Measurements from ENCODE around the gene PRKG1.

Gene PRKG1

GRCh38 chr10:51377932-51378599, 303.8 kb downstream of the PRKG1 start:
- no peaks in the 10 kb centered on the region for H3K79me1 ChIP-seq (ENCODE audit: low read length)
- H4K8ac ChIP-seq (ENCODE audit: low read depth, low read length): no peak overlapping the region
- H2BK120ac ChIP-seq (ENCODE audit: low read depth, low read length): no peak overlapping the region
- no peaks in the 10 kb centered on the region for H3K4me1 ChIP-seq (ENCODE audit: control insufficient read depth, low read depth, low read length)
- H3K4me2 ChIP-seq (ENCODE audit: low read length): no peak overlapping the region
- no peak overlapping the region for H2AK5ac ChIP-seq (ENCODE audit: low read length)
- H3K4me3 ChIP-seq (ENCODE audit: low read length): no peak overlapping the region
- no peak overlapping the region for H3K9ac ChIP-seq (ENCODE audit: low read length)
- no peak overlapping the region for H3K23ac ChIP-seq (ENCODE audit: low read length)
- H3K18ac ChIP-seq (ENCODE audit: low read length): no peak overlapping the region
- no CpG with 5 or more reads among the region's 3 CpGs for WGBS (ENCODE audit: extremely low coverage, insufficient coverage, low lambda C conversion rate)
- H2BK15ac ChIP-seq (replicated peaks; ENCODE audit: low read depth): no peak overlapping the region
- H2BK5ac ChIP-seq (ENCODE audit: low read length): no peak overlapping the region
- H3K27me3 ChIP-seq (ENCODE audit: insufficient read depth, low read length, poor library complexity): no peaks in the 10 kb centered on the region
- H3K79me2 ChIP-seq (ENCODE audit: control insufficient read depth, insufficient read depth, low read length): no peaks in the 10 kb centered on the region
- no peak overlapping the region for H3K27ac ChIP-seq (ENCODE audit: low read depth, low read length)
- no peaks in the 10 kb centered on the region for H3K36me3 ChIP-seq (ENCODE audit: control insufficient read depth, insufficient read depth, low read length)
- no peak overlapping the region for H3K4ac ChIP-seq (ENCODE audit: low read depth, low read length)
- no peak overlapping the region for H4K5ac ChIP-seq (ENCODE audit: low read length)
- no peak overlapping the region for H3K56ac ChIP-seq (ENCODE audit: low read length)
- no peak for DNase-seq

- Histone ChIP-seq H3K27ac (ENCODE audit: low read depth, low read length) (no peak overlapping the region), H4K5ac (ENCODE audit: low read length) (no peak overlapping the region), H3K4me3 (ENCODE audit: low read length) (no peak overlapping the region), H3K18ac (ENCODE audit: low read length) (no peak overlapping the region), H3K36me3 (ENCODE audit: control insufficient read depth, insufficient read depth, low read length) (no peaks in the 10 kb centered on the region), H3K56ac (ENCODE audit: low read length) (no peak overlapping the region), H3K79me1 (ENCODE audit: low read length) (no peaks in the 10 kb centered on the region), H3K79me2 (ENCODE audit: control insufficient read depth, insufficient read depth, low read length) (no peaks in the 10 kb centered on the region), H3K4me1 (ENCODE audit: control insufficient read depth, low read depth, low read length) (no peaks in the 10 kb centered on the region), H3K27me3 (ENCODE audit: insufficient read depth, low read length, poor library complexity) (no peaks in the 10 kb centered on the region), H4K8ac (ENCODE audit: low read depth, low read length) (no peak overlapping the region), H2BK5ac (ENCODE audit: low read length) (no peak overlapping the region), H3K4ac (ENCODE audit: low read depth, low read length) (no peak overlapping the region), H2AK5ac (ENCODE audit: low read length) (no peak overlapping the region), H2BK120ac (ENCODE audit: low read depth, low read length) (no peak overlapping the region), H3K4me2 (ENCODE audit: low read length) (no peak overlapping the region), H2BK15ac (replicated peaks; ENCODE audit: low read depth) (no peak overlapping the region), H3K9ac (ENCODE audit: low read length) (no peak overlapping the region), H3K23ac (ENCODE audit: low read length) (no peak overlapping the region)
- no CpG with 5 or more reads among the region's 1 CpG for WGBS (ENCODE audit: extremely low coverage, insufficient coverage, low lambda C conversion rate)
- DNase-seq: no peak
Measured at GRCh38 chr10:51382181-51382580, 307.9 kb downstream of the PRKG1 start.

GRCh38 chr10:51384971-51385370, 310.7 kb downstream of the PRKG1 start:
- Histone ChIP-seq H3K18ac (ENCODE audit: low read length) (no peak overlapping the region), H4K5ac (ENCODE audit: low read length) (no peak overlapping the region), H3K79me1 (ENCODE audit: low read length) (no peaks in the 10 kb centered on the region), H3K4ac (ENCODE audit: low read depth, low read length) (no peak overlapping the region), H3K36me3 (ENCODE audit: control insufficient read depth, insufficient read depth, low read length) (no peaks in the 10 kb centered on the region), H3K27me3 (ENCODE audit: insufficient read depth, low read length, poor library complexity) (no peaks in the 10 kb centered on the region), H2BK120ac (ENCODE audit: low read depth, low read length) (no peak overlapping the region), H3K56ac (ENCODE audit: low read length) (no peak overlapping the region), H3K4me1 (ENCODE audit: control insufficient read depth, low read depth, low read length) (no peaks in the 10 kb centered on the region), H3K79me2 (ENCODE audit: control insufficient read depth, insufficient read depth, low read length) (no peaks in the 10 kb centered on the region), H3K4me2 (ENCODE audit: low read length) (no peak overlapping the region), H2BK5ac (ENCODE audit: low read length) (no peak overlapping the region), H4K8ac (ENCODE audit: low read depth, low read length) (no peak overlapping the region), H2BK15ac (replicated peaks; ENCODE audit: low read depth) (no peak overlapping the region), H2AK5ac (ENCODE audit: low read length) (no peak overlapping the region), H3K23ac (ENCODE audit: low read length) (no peak overlapping the region), H3K27ac (ENCODE audit: low read depth, low read length) (no peak overlapping the region), H3K4me3 (ENCODE audit: low read length) (no peak overlapping the region), H3K9ac (ENCODE audit: low read length) (no peak overlapping the region)
- WGBS (ENCODE audit: extremely low coverage, insufficient coverage, low lambda C conversion rate): no CpG with 5 or more reads among the region's 3 CpGs
- DNase-seq: no peak

- no peak overlapping the region for H3K23ac ChIP-seq (ENCODE audit: low read length)
- no peak overlapping the region for H4K8ac ChIP-seq (ENCODE audit: low read depth, low read length)
- no peak overlapping the region for H3K4me2 ChIP-seq (ENCODE audit: low read length)
- H2BK120ac ChIP-seq (ENCODE audit: low read depth, low read length): no peak overlapping the region
- no peak overlapping the region for H3K4ac ChIP-seq (ENCODE audit: low read depth, low read length)
- no peak overlapping the region for H3K9ac ChIP-seq (ENCODE audit: low read length)
- H3K56ac ChIP-seq (ENCODE audit: low read length): no peak overlapping the region
- no peak overlapping the region for H2AK5ac ChIP-seq (ENCODE audit: low read length)
- DNase-seq: no peak
- H3K36me3 ChIP-seq (ENCODE audit: control insufficient read depth, insufficient read depth, low read length): no peaks in the 10 kb centered on the region
- H2BK15ac ChIP-seq (replicated peaks; ENCODE audit: low read depth): no peak overlapping the region
- no peaks in the 10 kb centered on the region for H3K4me1 ChIP-seq (ENCODE audit: control insufficient read depth, low read depth, low read length)
- no peaks in the 10 kb centered on the region for H3K27me3 ChIP-seq (ENCODE audit: insufficient read depth, low read length, poor library complexity)
- no peak overlapping the region for H3K18ac ChIP-seq (ENCODE audit: low read length)
- no peak overlapping the region for H2BK5ac ChIP-seq (ENCODE audit: low read length)
- H4K5ac ChIP-seq (ENCODE audit: low read length): no peak overlapping the region
- no peaks in the 10 kb centered on the region for H3K79me2 ChIP-seq (ENCODE audit: control insufficient read depth, insufficient read depth, low read length)
- H3K4me3 ChIP-seq (ENCODE audit: low read length): no peak overlapping the region
- H3K79me1 ChIP-seq (ENCODE audit: low read length): no peaks in the 10 kb centered on the region
- no CpG with 5 or more reads among the region's 3 CpGs for WGBS (ENCODE audit: extremely low coverage, insufficient coverage, low lambda C conversion rate)
- no peak overlapping the region for H3K27ac ChIP-seq (ENCODE audit: low read depth, low read length)
Measured at GRCh38 chr10:51386248-51386885, 312.1 kb downstream of the PRKG1 start.

DNA sequence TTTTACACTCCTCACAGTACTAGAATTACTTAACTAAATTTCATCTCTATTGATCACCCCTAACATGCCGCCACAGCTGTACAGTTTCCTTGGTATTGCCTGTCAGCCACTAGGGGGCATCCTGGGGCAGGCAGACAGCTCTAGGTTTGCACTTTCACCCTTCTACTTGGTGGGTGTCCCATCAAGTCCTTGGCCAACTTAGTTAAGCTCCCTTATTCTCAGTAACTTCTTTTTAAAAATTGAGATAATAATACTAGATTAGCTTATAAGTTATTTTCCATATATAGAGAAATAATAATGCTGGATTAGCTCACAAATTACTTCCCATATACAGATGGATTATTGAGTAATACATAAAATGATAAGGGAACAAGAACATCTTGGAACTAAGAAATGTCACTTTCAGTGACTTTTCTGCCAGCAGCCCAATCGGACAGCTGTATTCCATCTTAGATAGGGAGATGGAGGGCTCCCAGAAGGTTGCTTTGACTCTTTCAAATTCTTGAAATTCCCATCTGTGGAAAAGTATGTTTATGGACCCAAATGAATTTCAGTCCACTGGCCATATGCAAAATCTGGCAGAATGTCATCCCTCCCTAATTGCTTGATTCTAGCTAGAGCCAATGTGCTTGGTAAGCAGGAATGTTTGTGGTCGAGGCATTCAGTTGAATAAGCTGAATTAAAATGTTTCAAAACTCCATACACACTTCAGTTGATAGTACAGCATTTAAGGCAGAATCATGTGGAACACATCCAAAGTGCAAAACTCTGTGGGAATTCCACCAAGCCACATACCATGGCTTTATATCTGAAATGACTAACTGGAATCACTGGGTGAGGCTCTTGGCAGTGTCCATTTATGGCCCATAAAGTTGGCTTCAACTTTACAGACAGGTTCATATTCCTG, 315.4 kb downstream of the PRKG1 start:
- no peak overlapping the region for H3K56ac ChIP-seq (ENCODE audit: low read length)
- no peak overlapping the region for H4K5ac ChIP-seq (ENCODE audit: low read length)
- no peaks in the 10 kb centered on the region for H3K36me3 ChIP-seq (ENCODE audit: control insufficient read depth, insufficient read depth, low read length)
- no peak overlapping the region for H2BK15ac ChIP-seq (replicated peaks; ENCODE audit: low read depth)
- peak; percentile 72 for DNase-seq
- H3K23ac ChIP-seq (ENCODE audit: low read length): no peak overlapping the region
- no peak overlapping the region for H2BK5ac ChIP-seq (ENCODE audit: low read length)
- no peak overlapping the region for H2AK5ac ChIP-seq (ENCODE audit: low read length)
- no peak overlapping the region for H3K4me3 ChIP-seq (ENCODE audit: low read length)
- no peak overlapping the region for H3K9ac ChIP-seq (ENCODE audit: low read length)
- no peak overlapping the region for H3K18ac ChIP-seq (ENCODE audit: low read length)
- no peak overlapping the region for H2BK120ac ChIP-seq (ENCODE audit: low read depth, low read length)
- no peaks in the 10 kb centered on the region for H3K79me1 ChIP-seq (ENCODE audit: low read length)
- no peaks in the 10 kb centered on the region for H3K79me2 ChIP-seq (ENCODE audit: control insufficient read depth, insufficient read depth, low read length)
- no CpG with 5 or more reads among the region's 3 CpGs for WGBS (ENCODE audit: extremely low coverage, insufficient coverage, low lambda C conversion rate)
- no peaks in the 10 kb centered on the region for H3K27me3 ChIP-seq (ENCODE audit: insufficient read depth, low read length, poor library complexity)
- no peak overlapping the region for H3K4ac ChIP-seq (ENCODE audit: low read depth, low read length)
- H3K27ac ChIP-seq (ENCODE audit: low read depth, low read length): no peak overlapping the region
- H4K8ac ChIP-seq (ENCODE audit: low read depth, low read length): no peak overlapping the region
- H3K4me1 ChIP-seq (ENCODE audit: control insufficient read depth, low read depth, low read length): no peaks in the 10 kb centered on the region
- H3K4me2 ChIP-seq (ENCODE audit: low read length): no peak overlapping the region
